GM19372 (cell line): Measurements from ENCODE around the gene ABCA5.
"Not testable (repeated sequence)": the region's sequence is repeated elsewhere in the genome, so short reads cannot be mapped to it uniquely, and the experiment has no call there.

Experiments used
- ATAC-seq: cut with Tn5 transposase; IDR thresholded peaks from one replicate; pipeline ENCODE4 v1.9.1; 2021; ENCODE audit warnings: mild to moderate bottlenecking, low read depth, moderate library complexity; ENCODE audit not compliant: unreplicated experiment

ABCA5 gene

GRCh38 chr17:69326377-69327059 lies 415 bp downstream of the ABCA5 start:
- ATAC-seq = no peak

GRCh38 chr17:69325518-69326376 lies 1.2 kb downstream of the ABCA5 start:
- no peak for ATAC-seq

GRCh38 chr17:69323806-69324205 lies 3.1 kb downstream of the ABCA5 start:
- no peak for ATAC-seq

GRCh38 chr17:69320908-69321238 lies 6.1 kb downstream of the ABCA5 start:
- no peak for ATAC-seq

GRCh38 chr17:69320210-69320907 lies 6.6 kb downstream of the ABCA5 start:
- ATAC-seq = no peak

- no peak for ATAC-seq
Observed at GRCh38 chr17:69317625-69318024, 9.3 kb downstream of the ABCA5 start.

- ATAC-seq = no peak
Observed at GRCh38 chr17:69314246-69315065, 12.5 kb downstream of the ABCA5 start.

- ATAC-seq = no peak
Observed at GRCh38 chr17:69305177-69305576, 21.8 kb downstream of the ABCA5 start.

GRCh38 chr17:69302682-69303081 lies 24.3 kb downstream of the ABCA5 start:
- ATAC-seq = no peak

- ATAC-seq = no peak
Observed at GRCh38 chr17:69300222-69300621, 26.7 kb downstream of the ABCA5 start.

- not testable (repeated sequence) for ATAC-seq
Observed at GRCh38 chr17:69298120-69298722, 28.7 kb downstream of the ABCA5 start.

- ATAC-seq = no peak
Observed at GRCh38 chr17:69287168-69287567, 39.8 kb downstream of the ABCA5 start.

GRCh38 chr17:69286257-69286656 lies 40.7 kb downstream of the ABCA5 start:
- no peak for ATAC-seq

- ATAC-seq = no peak
Observed at GRCh38 chr17:69284646-69285045, 42.3 kb downstream of the ABCA5 start.

- no peak for ATAC-seq
Observed at GRCh38 chr17:69282002-69282401, 44.9 kb downstream of the ABCA5 start.

- not testable (repeated sequence) for ATAC-seq
Observed at GRCh38 chr17:69276279-69276678, 50.7 kb downstream of the ABCA5 start.

- no peak for ATAC-seq
Observed at GRCh38 chr17:69275751-69276150, 51.2 kb downstream of the ABCA5 start.

GRCh38 chr17:69271023-69271422 lies 55.9 kb downstream of the ABCA5 start:
- ATAC-seq = no peak

GRCh38 chr17:69269131-69269998 lies 57.6 kb downstream of the ABCA5 start:
- ATAC-seq = no peak
